ENCODE results near the gene MEGF6. TPM values are rescaled to one million over a fixed set of nuclear protein-coding genes. Genes with fewer than 3 reads are reported as not detected.

MEGF6 gene
- total RNA-seq, 1 experiment from 2014 or later: 14.3 TPM

- no TSS peak for BruUV-seq (replicated peaks)
- H3K4me3 Mint-ChIP-seq (ENCODE audit: unreplicated experiment): no peak overlapping the region
Observed at GRCh38 chr1:3646596-3646995, 35.3 kb upstream of the MEGF6 start.

GRCh38 chr1:3645666-3646355, 34.5 kb upstream of the MEGF6 start:
- no peak for TF ChIP-seq CTCF (IDR thresholded peaks at IDR 0.05; ENCODE audit: unreplicated experiment)
- Mint-ChIP-seq H3K36me3 (ENCODE audit: insufficient read depth, unreplicated experiment) (peaks cover 23% of the 10 kb centered on the region), H3K27me3 (ENCODE audit: insufficient read depth, unreplicated experiment) (no peaks in the 10 kb centered on the region), H3K27ac (ENCODE audit: low read depth, unreplicated experiment) (no peak overlapping the region), H3K9me3 (ENCODE audit: unreplicated experiment) (no peaks in the 10 kb centered on the region), H3K4me1 (ENCODE audit: insufficient read depth, unreplicated experiment) (peaks cover 7% of the 10 kb centered on the region), H3K4me3 (ENCODE audit: unreplicated experiment) (no peak overlapping the region)
- BruUV-seq (replicated peaks): no TSS peak
- intact Hi-C loops (cut with micrococcal nuclease): no loop called here
- no peak for DNase-seq (ENCODE audit: unreplicated experiment)
- CTCF ChIA-PET: interaction anchor here (0.6 kb wide), 3 partner anchors 129 to 1151 kb away, joined by 3 to 5 read pairs (median 3); no protein-coding TSS in a partner anchor
- POLR2A ChIA-PET: interaction anchor here (0.5 kb wide), 1 partner anchor 21 kb away, joined by 4 read pairs; no protein-coding TSS in a partner anchor

More at GRCh38 chr1:3646596-3646995, 35.3 kb upstream of the MEGF6 start:
- ChIA-PET CTCF (interaction anchor here (0.6 to 1.4 kb wide), 2 partner anchors 129 to 193 kb away, joined by 3 read pairs; no protein-coding TSS in a partner anchor), POLR2A (interaction anchor here (0.6 kb wide), 1 partner anchor 197 kb away, joined by 4 read pairs; no protein-coding TSS in a partner anchor)
- H3K4me1 Mint-ChIP-seq (ENCODE audit: insufficient read depth, unreplicated experiment): peaks cover 7% of the 10 kb centered on the region
- H3K36me3 Mint-ChIP-seq (ENCODE audit: insufficient read depth, unreplicated experiment): peaks cover 23% of the 10 kb centered on the region
- no peak overlapping the region for H3K27ac Mint-ChIP-seq (ENCODE audit: low read depth, unreplicated experiment)
- no peaks in the 10 kb centered on the region for H3K27me3 Mint-ChIP-seq (ENCODE audit: insufficient read depth, unreplicated experiment)
- intact Hi-C loops (cut with micrococcal nuclease): no loop called here
- DNase-seq (ENCODE audit: unreplicated experiment): no peak
- no peaks in the 10 kb centered on the region for H3K9me3 Mint-ChIP-seq (ENCODE audit: unreplicated experiment)
- TF ChIP-seq CTCF (IDR thresholded peaks at IDR 0.05; ENCODE audit: unreplicated experiment): no peak

GRCh38 chr1:3645247-3645646, 33.9 kb upstream of the MEGF6 start:
- H3K4me3 Mint-ChIP-seq (ENCODE audit: unreplicated experiment): no peak overlapping the region
- no peak overlapping the region for H3K27ac Mint-ChIP-seq (ENCODE audit: low read depth, unreplicated experiment)
- CTCF ChIA-PET: interaction anchor here (0.6 kb wide), 1 partner anchor 1150 kb away, joined by 5 read pairs; no protein-coding TSS in a partner anchor
- intact Hi-C loops (cut with micrococcal nuclease): no loop called here
- H3K4me1 Mint-ChIP-seq (ENCODE audit: insufficient read depth, unreplicated experiment): peaks cover 7% of the 10 kb centered on the region
- no TSS peak for BruUV-seq (replicated peaks)
- POLR2A ChIA-PET: interaction anchor here (0.5 kb wide), 1 partner anchor 21 kb away, joined by 4 read pairs; no protein-coding TSS in a partner anchor
- TF ChIP-seq CTCF (IDR thresholded peaks at IDR 0.05; ENCODE audit: unreplicated experiment): no peak
- no peaks in the 10 kb centered on the region for H3K9me3 Mint-ChIP-seq (ENCODE audit: unreplicated experiment)
- peaks cover 23% of the 10 kb centered on the region for H3K36me3 Mint-ChIP-seq (ENCODE audit: insufficient read depth, unreplicated experiment)
- no peaks in the 10 kb centered on the region for H3K27me3 Mint-ChIP-seq (ENCODE audit: insufficient read depth, unreplicated experiment)
- no peak for DNase-seq (ENCODE audit: unreplicated experiment)

GRCh38 chr1:3644273-3644672, 33.0 kb upstream of the MEGF6 start:
- DNase-seq (ENCODE audit: unreplicated experiment): no peak
- H3K4me1 Mint-ChIP-seq (ENCODE audit: insufficient read depth, unreplicated experiment): peaks cover 7% of the 10 kb centered on the region
- ChIA-PET POLR2A (no interaction called here), CTCF (no interaction called here)
- no peak overlapping the region for H3K27ac Mint-ChIP-seq (ENCODE audit: low read depth, unreplicated experiment)
- intact Hi-C loops (cut with micrococcal nuclease): no loop called here
- TF ChIP-seq CTCF (IDR thresholded peaks at IDR 0.05; ENCODE audit: unreplicated experiment): no peak
- no TSS peak for BruUV-seq (replicated peaks)
- no peak overlapping the region for H3K4me3 Mint-ChIP-seq (ENCODE audit: unreplicated experiment)
- H3K36me3 Mint-ChIP-seq (ENCODE audit: insufficient read depth, unreplicated experiment): peaks cover 23% of the 10 kb centered on the region
- no peaks in the 10 kb centered on the region for H3K27me3 Mint-ChIP-seq (ENCODE audit: insufficient read depth, unreplicated experiment)
- no peaks in the 10 kb centered on the region for H3K9me3 Mint-ChIP-seq (ENCODE audit: unreplicated experiment)

All from MCF 10A (cell line).